GM21619 (cell line): ENCODE data around the gene LARP4B.

Experiments used
- ATAC-seq: cut with Tn5 transposase; IDR thresholded peaks from one replicate; pipeline ENCODE4 v1.9.1; 2021; ENCODE audit not compliant: unreplicated experiment

The LARP4B gene

GRCh38 chr10:931326-932318, at the start of gene LARP4B:
TSS of gene LARP4B (minus strand) at chr10:931705. CDS start at chr10:885721, 45,984 bp downstream.
- peak; percentile 90 for ATAC-seq

DNA sequence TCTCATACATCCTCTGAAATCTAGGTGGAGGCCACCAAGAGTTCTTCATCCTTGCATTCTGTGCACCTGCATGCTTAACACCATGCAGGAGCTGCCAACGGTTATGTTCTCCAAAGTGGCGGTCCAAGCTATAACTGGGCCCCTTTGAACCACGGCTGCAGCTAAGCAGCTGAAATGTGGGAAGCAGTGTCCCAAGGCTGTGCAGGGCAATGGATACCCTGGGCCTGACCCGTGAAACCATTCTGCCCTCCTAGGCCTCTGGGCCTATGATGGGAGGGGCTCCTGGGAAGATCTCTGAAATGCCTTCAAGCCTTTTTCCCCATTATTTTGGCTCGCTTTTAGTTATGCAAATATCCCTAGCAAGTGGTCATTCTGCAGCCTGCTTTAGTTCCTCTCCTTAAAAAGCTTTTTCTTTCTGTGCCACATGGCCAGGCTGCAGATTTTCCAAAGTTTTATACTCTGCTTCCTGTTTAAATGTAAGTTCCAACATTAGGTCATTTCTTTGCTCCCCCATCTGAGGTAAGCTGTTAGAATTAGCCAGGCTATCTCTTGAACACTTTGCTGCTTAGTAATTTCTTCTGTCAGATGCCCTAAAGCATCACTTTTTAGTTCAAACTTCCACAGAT, 49.1 kb upstream of the LARP4B start:
- ATAC-seq, result no peak

- ATAC-seq, result no peak
These were observed 47.4 kb upstream of the LARP4B start for GRCh38 chr10:978826-979421.

- ATAC-seq, result no peak
These were observed 44.8 kb upstream of the LARP4B start for GRCh38 chr10:976316-976715.

GRCh38 chr10:974785-975074, 43.2 kb upstream of the LARP4B start:
- no peak for ATAC-seq

- ATAC-seq, result no peak
These were observed 42.7 kb upstream of the LARP4B start for GRCh38 chr10:974038-974784.

GRCh38 chr10:972763-973162, 41.3 kb upstream of the LARP4B start:
- no peak for ATAC-seq

- no peak for ATAC-seq
These were observed 40.1 kb upstream of the LARP4B start for GRCh38 chr10:971613-972012.

DNA sequence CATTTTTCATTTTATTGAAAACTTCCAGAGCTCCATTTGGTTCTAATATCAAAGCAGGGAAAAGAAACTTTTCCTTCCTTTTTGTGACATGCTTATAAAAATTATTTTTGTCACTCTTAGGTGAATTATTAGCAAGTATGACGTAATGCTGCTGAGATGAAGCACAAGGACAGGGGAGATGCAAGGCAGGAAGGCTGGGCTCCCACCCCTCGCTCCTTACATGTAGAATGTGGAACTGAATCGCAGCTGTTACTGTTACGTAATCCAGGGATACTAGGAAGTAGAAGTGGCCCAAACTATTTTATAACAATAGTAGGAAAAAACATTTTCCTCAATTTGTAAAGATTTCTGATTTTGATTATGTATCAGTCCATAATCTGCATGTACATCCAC, 39.6 kb upstream of the LARP4B start:
- no peak for ATAC-seq

GRCh38 chr10:970311-971149, 39.0 kb upstream of the LARP4B start:
- ATAC-seq, result no peak

DNA sequence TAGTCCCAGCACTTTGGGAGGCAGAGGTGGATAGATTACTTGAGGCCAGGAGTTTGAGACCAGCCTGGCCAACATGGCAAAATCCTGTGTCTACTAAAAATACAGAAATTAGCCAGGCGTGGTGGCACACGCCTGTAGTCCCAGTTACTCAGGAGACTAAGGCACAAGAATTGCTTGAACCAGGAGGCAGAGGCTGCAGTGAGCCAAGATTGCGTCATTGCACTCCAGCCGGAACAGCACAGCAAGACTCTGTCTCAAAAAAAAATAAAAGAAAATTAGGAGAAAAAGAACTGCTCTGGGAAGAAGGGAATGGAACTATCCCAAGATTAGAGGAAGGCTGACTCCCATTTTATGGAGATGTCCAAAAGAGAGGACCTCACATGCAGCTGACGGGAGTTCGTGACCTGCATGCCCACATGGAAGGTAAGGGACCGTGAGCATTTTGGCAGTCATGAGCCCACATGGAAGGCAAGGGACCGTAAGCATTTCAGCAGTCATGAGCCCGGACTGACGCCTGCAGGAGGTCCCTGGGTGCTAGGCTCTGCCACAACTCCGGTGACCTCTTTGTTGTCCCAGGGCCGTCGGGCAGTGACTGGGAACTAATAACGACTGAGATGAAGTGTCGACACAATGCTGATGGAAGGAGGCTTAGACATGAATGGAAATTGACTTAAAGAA, 38.1 kb upstream of the LARP4B start:
- ATAC-seq, result no peak

GRCh38 chr10:968546-969199, 37.2 kb upstream of the LARP4B start:
- no peak for ATAC-seq

DNA sequence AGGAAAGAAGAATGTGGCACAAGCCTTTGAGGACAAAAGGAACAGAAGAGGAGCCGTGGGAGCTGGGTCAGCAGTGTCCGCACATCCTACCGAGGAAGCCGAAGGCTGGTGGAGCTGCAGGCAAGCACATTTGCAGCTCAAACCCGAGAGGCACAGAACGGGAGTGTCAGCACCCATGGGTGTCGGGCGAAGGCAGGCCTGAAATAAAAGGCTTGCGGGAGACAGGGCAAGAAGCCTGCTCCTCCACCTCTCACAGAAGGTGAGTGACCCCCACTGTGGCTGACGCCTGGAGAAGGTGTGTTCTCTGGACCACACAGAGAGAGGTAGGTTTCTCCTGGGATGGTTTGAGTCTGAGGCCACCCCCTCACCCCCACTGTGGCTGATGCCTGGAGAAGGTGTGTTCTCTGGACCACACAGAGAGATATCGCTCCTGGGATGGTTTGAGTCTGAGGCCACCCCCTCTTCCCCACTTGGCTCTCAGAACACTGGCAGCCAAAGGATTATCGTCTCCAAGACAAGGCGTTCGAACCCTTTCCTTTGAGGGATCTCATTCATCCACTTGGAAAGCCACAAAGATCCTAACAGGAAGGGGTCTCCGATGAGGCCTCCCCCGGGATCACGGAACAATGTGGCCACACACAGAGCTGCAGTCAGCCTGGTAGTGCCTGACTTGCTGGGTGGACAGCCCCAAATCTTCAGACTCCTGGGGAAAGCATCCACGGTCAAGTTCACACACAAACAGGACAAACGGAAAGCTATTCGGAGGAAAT, 35.1 kb upstream of the LARP4B start:
- ATAC-seq, result no peak

DNA sequence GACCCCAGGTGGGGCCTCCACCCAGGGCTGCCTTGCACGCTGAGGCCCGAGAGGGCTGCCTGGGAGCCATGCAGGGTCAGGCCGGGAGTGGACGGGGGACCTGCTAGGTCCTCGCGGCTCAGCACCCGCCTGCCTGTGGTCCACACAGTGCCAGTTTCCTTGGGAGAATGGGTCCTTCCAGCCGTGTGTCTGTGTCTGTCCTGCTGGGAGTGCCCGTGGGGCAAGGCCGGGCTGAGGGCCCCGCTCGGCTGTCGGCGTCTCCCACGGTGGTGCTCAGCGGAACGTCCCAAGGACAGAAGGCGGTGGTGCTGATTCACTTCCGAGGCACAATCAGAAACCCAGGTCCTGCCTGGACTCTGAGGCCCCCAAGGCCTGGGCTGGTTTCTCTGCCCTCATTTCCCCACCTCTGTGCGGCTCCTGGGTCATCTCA, 33.5 kb upstream of the LARP4B start:
- no peak for ATAC-seq

DNA sequence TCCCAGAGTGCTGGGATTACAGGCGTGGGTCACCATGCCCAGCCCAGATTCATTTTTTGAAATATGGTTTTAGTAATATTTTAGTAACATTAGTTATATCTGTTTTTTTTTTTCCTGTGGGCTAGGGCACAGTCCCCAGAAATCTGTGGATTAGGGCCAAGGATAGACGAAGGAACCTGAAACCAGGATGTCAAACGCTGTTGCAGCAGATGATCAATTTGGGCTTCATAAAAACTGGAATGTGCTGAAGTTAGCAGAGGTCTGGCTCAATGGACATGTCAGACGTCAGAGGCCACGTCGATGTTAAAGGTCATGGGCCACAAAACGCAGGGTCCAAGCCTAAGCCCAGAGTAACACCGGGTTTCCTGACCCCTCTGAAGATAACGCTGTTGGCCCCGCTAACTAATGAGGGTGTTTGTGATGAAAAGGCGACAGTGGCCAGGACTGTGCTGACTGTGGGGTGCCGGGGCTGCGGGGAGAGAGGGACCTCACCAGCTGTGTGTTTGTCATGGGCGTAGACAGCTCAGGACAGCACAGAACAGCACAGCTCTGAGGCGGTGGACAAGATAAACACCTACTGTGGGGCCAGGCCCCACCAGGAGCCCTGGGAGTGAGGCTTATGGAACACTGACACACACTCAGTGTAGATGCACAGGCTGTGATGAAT, 32.9 kb upstream of the LARP4B start:
- no peak for ATAC-seq

DNA sequence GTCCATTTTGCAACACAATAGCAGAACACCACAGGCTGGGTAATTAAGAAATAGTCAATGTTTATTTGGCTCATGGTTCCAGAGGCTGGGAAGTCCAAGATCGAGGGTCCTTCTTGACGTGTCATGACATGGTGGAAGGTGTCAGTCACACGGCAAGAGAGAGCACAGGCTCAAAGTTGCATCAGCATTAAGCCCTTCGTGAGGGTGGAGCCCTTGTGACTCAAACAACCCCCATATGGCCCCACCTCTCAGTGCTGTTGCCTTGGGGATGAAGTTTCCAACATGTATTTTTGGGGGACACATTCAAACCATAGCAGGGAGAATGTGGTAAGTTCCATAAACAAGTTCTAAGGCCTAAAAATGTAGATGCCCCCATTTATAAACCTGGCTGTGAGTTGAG, 32.1 kb upstream of the LARP4B start:
- no peak for ATAC-seq

- no peak for ATAC-seq
These were observed 31.7 kb upstream of the LARP4B start for GRCh38 chr10:963186-963585.

GRCh38 chr10:962342-962741, 30.8 kb upstream of the LARP4B start:
- no peak for ATAC-seq
